ENCODE results near the gene SYNE3.

GRCh38 chr14:95505030-95505589 is 11.3 kb downstream of the SYNE3 start:
- TF ChIP-seq CTCF (IDR thresholded peaks at IDR 0.05; ENCODE audit: insufficient read depth, low read length, poor library complexity, severe bottlenecking) (no peak), EZH2phosphoT487 (conservative IDR thresholded peaks at IDR 0.05; ENCODE audit: low read length) (no peak)

Measured in SU-DHL-6 (cell line).